Activated naive CD4-positive, alpha-beta T cell (primary cell): Measurements from ENCODE around the gene PKD1.

Source experiments
- DNase-seq, 4 experiments: peaks; one replicate each; lab custom pipeline; 2025; lab: John Stamatoyannopoulos, UW

PKD1 gene

DNA sequence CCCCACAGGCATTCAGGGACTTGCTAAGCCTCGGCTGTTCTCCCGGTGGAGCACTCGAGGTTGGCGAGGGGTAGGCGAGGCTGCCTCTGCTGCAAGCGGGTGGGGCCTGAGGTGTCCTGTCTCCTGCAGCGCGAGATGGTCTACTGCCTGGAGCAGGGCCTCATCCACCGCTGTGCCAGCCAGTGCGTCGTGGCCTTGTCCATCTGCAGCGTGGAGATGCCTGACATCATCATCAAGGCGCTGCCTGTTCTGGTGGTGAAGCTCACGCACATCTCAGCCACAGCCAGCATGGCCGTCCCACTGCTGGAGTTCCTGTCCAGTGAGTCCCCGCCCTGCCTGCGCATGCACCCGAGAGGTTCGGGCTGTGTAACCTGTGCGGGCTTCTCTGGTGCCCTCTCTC, 61.6 kb downstream of the PKD1 start:
- no peak for DNase-seq

- no peak for DNase-seq
Measured at GRCh38 chr16:2072926-2073325, 62.8 kb downstream of the PKD1 start.

DNA sequence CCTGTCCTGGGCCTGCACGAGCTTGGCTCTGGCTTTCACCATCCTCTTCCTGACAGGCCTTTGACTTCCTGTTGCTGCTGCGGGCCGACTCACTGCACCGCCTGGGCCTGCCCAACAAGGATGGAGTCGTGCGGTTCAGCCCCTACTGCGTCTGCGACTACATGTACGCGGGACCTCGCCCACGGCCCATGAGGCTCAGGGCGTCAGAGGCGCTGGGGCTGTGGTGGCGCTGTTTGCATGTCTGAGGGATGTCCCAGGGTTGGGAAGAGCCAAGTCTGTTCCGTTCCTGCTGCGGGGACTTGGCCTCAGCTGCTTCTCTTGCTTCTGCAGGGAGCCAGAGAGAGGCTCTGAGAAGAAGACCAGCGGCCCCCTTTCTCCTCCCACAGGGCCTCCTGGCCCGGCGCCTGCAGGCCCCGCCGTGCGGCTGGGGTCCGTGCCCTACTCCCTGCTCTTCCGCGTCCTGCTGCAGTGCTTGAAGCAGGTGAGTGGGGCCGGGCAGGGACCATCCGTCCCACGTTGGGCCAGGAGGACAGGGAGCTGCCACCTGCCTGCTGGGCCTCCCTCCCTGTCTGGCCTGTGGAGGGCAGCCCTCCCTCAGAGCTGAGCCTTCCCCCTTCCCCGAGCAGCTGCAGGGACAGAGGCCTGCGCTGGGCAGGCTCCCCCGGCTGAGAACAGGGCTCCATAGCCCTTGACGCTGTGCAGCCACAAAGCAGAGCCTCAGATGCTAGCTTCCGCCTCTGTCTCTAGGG, 64.1 kb downstream of the PKD1 start:
- DNase-seq = no peak

DNA sequence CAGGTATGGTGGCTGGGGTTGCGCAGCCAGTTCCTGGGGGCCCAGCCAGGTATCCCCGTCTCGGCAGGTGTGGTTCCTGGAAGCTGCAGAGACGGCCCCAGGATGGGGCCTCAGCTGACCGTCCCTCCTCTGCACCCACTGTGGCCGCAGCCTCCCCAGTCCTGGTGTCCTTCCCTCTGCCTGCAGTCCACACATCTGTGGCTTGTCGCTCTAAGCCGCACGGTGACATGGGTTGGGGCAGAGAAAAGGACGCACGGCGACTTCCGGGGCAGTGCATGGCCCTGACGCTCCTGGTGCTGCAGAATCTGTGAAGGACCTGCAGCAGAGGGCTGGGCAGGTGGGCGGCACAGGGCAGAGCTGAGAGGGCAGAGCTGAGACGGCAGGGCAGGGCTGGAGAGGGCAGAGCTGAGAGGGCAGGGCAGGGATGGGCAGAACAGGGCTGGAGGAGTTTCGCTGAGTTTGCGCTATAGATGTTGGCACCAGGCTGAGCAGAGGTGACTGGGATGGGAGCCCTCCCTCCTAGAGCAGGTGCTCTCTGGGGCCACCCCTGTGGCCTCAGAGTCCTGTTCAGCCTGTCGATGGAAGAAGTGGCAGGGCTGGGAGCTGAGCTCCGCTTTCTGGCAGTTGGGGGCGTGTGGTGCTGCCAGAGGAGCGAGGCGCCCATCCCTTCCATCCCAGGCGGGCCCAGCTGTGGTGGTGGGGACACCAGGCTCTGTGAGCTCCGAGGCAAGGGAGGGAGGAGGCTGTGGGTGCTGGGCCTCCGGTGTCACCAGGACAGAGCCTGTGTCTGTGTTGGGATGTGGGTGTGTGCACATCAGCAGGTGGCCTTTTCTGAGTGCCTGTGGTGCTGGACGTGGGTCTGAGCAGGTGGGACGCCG, 64.9 kb downstream of the PKD1 start:
- no peak for DNase-seq

- DNase-seq = no peak
Measured at GRCh38 chr16:2066139-2066538, 69.6 kb downstream of the PKD1 start.

GRCh38 chr16:2064368-2064945, 71.2 kb downstream of the PKD1 start:
- no peak for DNase-seq

- no peak for DNase-seq
Measured at GRCh38 chr16:2063861-2064260, 71.8 kb downstream of the PKD1 start.

GRCh38 chr16:2062801-2063200, 72.9 kb downstream of the PKD1 start:
- DNase-seq = no peak

DNA sequence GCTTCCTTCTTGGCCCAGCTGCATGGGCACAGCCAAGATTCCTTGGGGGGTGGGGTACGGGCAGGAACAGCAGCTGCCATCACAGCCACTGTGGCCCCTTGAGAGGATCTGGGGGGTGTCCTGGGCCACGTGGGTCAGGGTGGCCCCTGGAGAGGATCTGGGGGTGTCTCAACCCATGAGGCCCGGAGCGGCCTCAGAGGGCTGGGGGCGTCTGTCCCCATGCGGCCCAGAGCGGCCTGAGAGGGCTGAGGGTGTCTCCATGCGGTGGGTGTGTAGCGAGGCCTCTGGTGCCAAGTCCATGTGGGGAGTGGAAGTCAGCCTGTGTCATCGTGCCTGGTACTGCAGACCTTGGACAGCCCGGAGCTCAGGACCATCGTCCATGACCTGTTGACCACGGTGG, 74.2 kb downstream of the PKD1 start:
- no peak for DNase-seq

DNA sequence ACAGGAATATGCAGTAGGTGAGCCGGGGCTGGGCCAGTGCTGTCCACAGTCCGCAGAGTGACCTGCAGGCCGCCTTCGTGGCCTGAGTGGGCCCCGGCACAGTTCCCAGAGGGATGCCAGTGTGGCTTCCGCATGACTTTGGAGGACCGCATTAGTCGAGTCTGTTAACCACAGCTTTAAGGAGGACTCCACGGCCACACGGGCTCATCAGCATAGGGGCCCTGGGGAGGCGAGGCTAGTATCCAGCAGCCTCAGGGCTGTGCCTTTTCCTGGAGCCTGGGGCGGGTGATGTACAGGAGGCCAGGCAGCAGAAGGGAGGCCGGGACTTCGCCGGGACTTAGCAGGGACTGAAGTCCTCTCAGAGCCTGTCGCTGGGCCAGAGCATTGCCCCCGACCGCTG, 74.7 kb downstream of the PKD1 start:
- no peak for DNase-seq

GRCh38 chr16:2060346-2060745, 75.4 kb downstream of the PKD1 start:
- DNase-seq = no peak

- no peak for DNase-seq
Measured at GRCh38 chr16:2058872-2059271, 76.8 kb downstream of the PKD1 start.

DNA sequence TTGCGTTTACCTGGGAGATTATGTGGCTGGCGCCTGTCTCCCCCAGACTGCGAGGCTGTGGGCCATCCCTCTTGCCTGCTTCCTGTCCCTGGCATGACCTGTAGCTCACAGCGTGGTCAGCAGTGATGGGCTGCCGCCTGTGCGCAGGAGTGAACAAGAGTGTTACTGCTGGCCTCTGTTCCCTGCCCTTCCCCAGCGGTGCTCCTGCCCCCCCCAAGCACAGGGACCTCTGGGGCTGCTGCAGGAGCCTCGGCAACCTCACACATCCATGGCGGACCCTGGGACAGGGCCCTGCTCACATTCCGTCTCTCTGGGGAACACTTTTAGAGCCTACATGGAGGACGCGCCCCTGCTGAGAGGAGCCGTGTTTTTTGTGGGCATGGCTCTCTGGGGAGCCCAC, 77.3 kb downstream of the PKD1 start:
- DNase-seq = no peak

DNA sequence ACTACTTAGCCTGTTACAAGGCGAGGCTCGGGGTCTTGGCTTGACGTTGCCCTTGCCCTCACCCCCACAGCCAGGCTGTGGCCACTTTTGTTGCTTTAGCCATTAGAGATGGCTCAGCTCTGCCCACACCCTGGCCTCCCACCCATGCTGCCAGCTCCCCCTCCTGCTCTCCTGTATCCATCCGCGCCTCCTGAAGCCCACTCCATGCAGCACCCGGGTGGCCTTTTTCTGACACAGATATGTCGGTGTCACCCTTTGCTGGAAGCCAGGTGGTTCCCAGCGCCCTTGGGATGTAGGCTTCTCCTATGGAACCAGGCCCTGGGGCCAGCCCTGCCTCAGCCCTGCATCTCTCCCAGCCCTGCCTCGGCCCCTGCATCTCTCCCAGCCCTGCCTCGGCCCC, 78.3 kb downstream of the PKD1 start:
- no peak for DNase-seq

GRCh38 chr16:2056681-2057407, 78.9 kb downstream of the PKD1 start:
- no peak for DNase-seq

DNA sequence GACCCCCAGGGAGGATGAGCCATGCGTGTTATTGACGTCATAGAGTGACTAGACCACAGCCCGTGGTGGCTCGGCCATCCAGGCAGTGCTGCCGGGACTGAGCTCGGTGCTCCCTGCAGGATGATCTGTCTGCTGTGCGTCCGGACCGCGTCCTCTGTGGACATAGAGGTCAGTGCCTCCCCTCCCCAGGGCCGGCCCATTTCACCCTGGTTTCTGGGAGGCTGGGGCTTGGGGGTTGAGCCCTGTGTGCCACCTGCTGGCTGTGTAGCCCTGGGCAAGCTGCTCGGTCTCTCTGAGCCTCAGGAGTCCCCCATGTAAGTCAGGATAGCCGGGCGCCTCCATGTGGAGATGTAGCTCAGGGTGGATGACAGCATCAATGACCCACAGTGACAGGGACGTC, 79.6 kb downstream of the PKD1 start:
- no peak for DNase-seq

- no peak for DNase-seq
Measured at GRCh38 chr16:2054543-2055245, 81.0 kb downstream of the PKD1 start.

DNA sequence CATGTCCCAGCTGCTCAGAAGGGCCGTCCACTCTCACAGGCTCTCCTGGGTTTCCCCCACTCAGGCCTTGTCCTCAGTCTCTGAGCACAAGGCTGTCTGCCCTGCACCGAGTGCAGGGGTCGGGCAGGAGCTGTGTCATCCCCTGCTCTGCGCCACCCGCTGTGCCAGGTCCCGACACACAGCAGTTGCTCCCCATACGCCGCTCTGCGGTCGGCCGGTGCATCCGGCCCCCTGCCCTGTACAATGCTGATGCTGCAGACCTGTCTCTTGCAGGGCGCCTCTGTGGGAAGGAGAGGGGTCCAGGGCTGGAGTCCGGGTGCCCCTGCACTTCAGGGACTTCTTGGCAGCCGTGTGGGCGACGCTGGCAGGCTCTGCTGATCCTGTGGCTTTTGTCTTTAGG, 81.8 kb downstream of the PKD1 start:
- DNase-seq = no peak

- DNase-seq = no peak
Measured at GRCh38 chr16:2053211-2053610, 82.5 kb downstream of the PKD1 start.

- DNase-seq = peak in 1 of 4 experiments; percentile 34
Measured at GRCh38 chr16:2048116-2048543, 87.6 kb downstream of the PKD1 start.

- DNase-seq = peak; percentile 81 to 86 (median 83)
Measured at GRCh38 chr16:2047330-2048115, 88.2 kb downstream of the PKD1 start, which contains the start of the genes NTHL1 and TSC2. Gene NTHL1, minus strand, starts transcription at chr16:2047834. Its CDS starts 11 bp downstream, at chr16:2047823. Gene TSC2, plus strand, starts transcription at chr16:2047985. Its CDS starts 631 bp downstream, at chr16:2048616.
